Endothelial cell of umbilical vein (primary cell): ENCODE data around the gene TUBGCP4. TPM values are rescaled to one million over a fixed set of nuclear protein-coding genes. Genes with fewer than 3 reads are reported as not detected.

Experiments used
- BruUV-seq: library from RNA; stranded (reverse); fragments of 400-500 nt; replicated peaks from 2 replicates; lab custom pipeline; 2021; lab: Mats Ljungman, UMichigan
- CTCF ChIA-PET: fragments of 300-600, 350-600 bp; sonication (Branson Sonifier 250); formaldehyde crosslinking; loops from one replicate; lab custom pipeline; 2021; ENCODE audit warnings: antibody characterized with exemption, inconsistent platforms; lab: Charles Lee
- POLR2A ChIA-PET: fragments of 300-600, 350-600 bp; sonication (Branson Sonifier 250); formaldehyde crosslinking; loops from one replicate; lab custom pipeline; 2021; ENCODE audit warnings: antibody characterized with exemption, inconsistent platforms; lab: Charles Lee
- DNase-seq: peaks from one replicate; pipeline ENCODE4 v3.0.0-alpha.2; 2011; ENCODE audit warnings: low read depth, low spot score
- FAIRE-seq: peaks from 2 replicates; lab custom pipeline; 2011; peaks lifted over from hg19 to GRCh38; lab: Jason Lieb, UNC
- H2AFZ ChIP-seq: 2 replicates; pipeline ENCODE4 v1.6.0; 2012; ENCODE audit warnings: low read depth, low read length, control low read depth, inconsistent platforms
- H3K27ac ChIP-seq: 2 replicates; pipeline ENCODE4 v1.5.1; 2011; ENCODE audit warnings: low read depth, mild to moderate bottlenecking, control low read depth, low read length, moderate library complexity; ENCODE audit not compliant: insufficient read depth
- H3K27me3 ChIP-seq, 2 experiments: 2 replicates each; pipeline versions ENCODE4 v1.6.0 to v1.6.1; 2011; ENCODE audit warnings: low read length in 2 of 2, mixed read lengths in 1 of 2; ENCODE audit not compliant: control insufficient read depth in 2 of 2, insufficient read depth in 2 of 2
- H3K36me3 ChIP-seq, 2 experiments: 2 replicates in 1 of 2; 3 replicates in 1 of 2; pipeline ENCODE4 v1.5.1; 2011; ENCODE audit warnings: low read length in 2 of 2, mild to moderate bottlenecking in 1 of 2, moderate library complexity in 1 of 2; ENCODE audit not compliant: control insufficient read depth in 2 of 2, insufficient read depth in 2 of 2; ENCODE audit errors: extremely low read depth in 1 of 2
- H3K4me1 ChIP-seq: 3 replicates; pipeline ENCODE4 v1.5.1; 2011; ENCODE audit warnings: mild to moderate bottlenecking, low read length; ENCODE audit not compliant: control insufficient read depth, insufficient read depth; ENCODE audit errors: extremely low read depth
- H3K4me2 ChIP-seq: 2 replicates; pipeline ENCODE4 v1.6.1; 2011; ENCODE audit warnings: low read length, control low read depth, mixed read lengths; ENCODE audit not compliant: insufficient read depth
- H3K4me3 ChIP-seq, 3 experiments: fragments of 200-600 bp in 1 of 3; sonication (generic), shearing (Covaris generic) in 1 of 3; replicated peaks in 1 of 3; 2 replicates each; pipeline ENCODE4 v1.5.1; 2011 to 2016; ENCODE audit warnings: control low read depth in 3 of 3, low read length in 3 of 3, mild to moderate bottlenecking in 2 of 3, inconsistent platforms in 1 of 3, low read depth in 1 of 3, moderate library complexity in 1 of 3; ENCODE audit not compliant: insufficient read depth in 1 of 3
- H3K79me2 ChIP-seq: 2 replicates; pipeline ENCODE4 v1.6.0; 2012; ENCODE audit warnings: low read length, inconsistent platforms; ENCODE audit not compliant: control insufficient read depth, insufficient read depth
- H3K9ac ChIP-seq: replicated peaks from 2 replicates; pipeline ENCODE3; 2011; ENCODE audit warnings: low read length, control low read depth; ENCODE audit not compliant: insufficient read depth; ENCODE audit errors: extremely low read depth
- H3K9me1 ChIP-seq: replicated peaks from 3 replicates; pipeline ENCODE4 v1.6.0; 2011; ENCODE audit warnings: mild to moderate bottlenecking, low read length; ENCODE audit not compliant: control insufficient read depth, insufficient read depth; ENCODE audit errors: extremely low read depth
- H3K9me3 ChIP-seq: replicated peaks from 2 replicates; pipeline ENCODE4 v1.5.1; 2012; ENCODE audit warnings: low read length, inconsistent platforms; ENCODE audit not compliant: control insufficient read depth, insufficient read depth
- H4K20me1 ChIP-seq: replicated peaks from 2 replicates; pipeline ENCODE3; 2011; ENCODE audit warnings: mild to moderate bottlenecking, low read length; ENCODE audit not compliant: control insufficient read depth, insufficient read depth; ENCODE audit errors: extremely low read depth
- EZH2 ChIP-seq: IDR thresholded peaks from 2 replicates; pipeline ENCODE4 v1.6.1; 2012; ENCODE audit warnings: borderline replicate concordance, low read depth, mild to moderate bottlenecking, moderate library complexity, low read length, inconsistent platforms; ENCODE audit not compliant: severe bottlenecking
- FOS ChIP-seq: IDR thresholded peaks from 2 replicates; pipeline ENCODE4 v1.6.1; 2011; ENCODE audit warnings: mild to moderate bottlenecking, low read length, moderate library complexity, borderline replicate concordance; ENCODE audit not compliant: insufficient read depth
- JUN ChIP-seq: IDR thresholded peaks from 2 replicates; pipeline ENCODE4 v1.6.1; 2011; ENCODE audit warnings: borderline replicate concordance, low read depth; ENCODE audit not compliant: insufficient read length, insufficient read depth
- MYC ChIP-seq: IDR thresholded peaks from one replicate; pipeline ENCODE4 v1.6.1; 2011; ENCODE audit warnings: mild to moderate bottlenecking, low read depth, low read length
- POLR2A ChIP-seq: IDR thresholded peaks from 2 replicates; pipeline ENCODE4 v1.6.1; 2012; ENCODE audit warnings: low read depth, mild to moderate bottlenecking, control low read depth, low read length
- dilution Hi-C: fragments of 300-500 bp; cut with MboI; formaldehyde crosslinking; loops from one replicate; pipeline ENCODE4 v1.15.0; 2019; ENCODE audit warnings: low sequenced_read_pairs; ENCODE audit not compliant: extremely low pct_ligation_motif_present
- intact Hi-C: fragments of 100-400 bp; cut with micrococcal nuclease; formaldehyde crosslinking; loops from one replicate; pipeline ENCODE4 v1.10.0; 2022
- polyA plus RNA-seq, 4 experiments: library from polyadenylated mRNA; depleted of rRNA in 3 of 4; stranded (reverse) in 3 of 4; unstranded in 1 of 4; fragments of >200 nt; gene quantifications; 2 replicates each; pipeline versions ENCODE4 v1.2.1 to v1.2.3, GENCODE V29; 2011 to 2012; ENCODE audit warnings: missing spikeins in 1 of 4
- total RNA-seq: library from RNA; stranded (reverse); gene quantifications from 2 replicates; pipeline ENCODE4 v1.2.3, GENCODE V29; 2021
- TF ChIP-seq, protein P1 (sequence below), 2 donors: IDR thresholded peaks; 1 replicate in 1 of 2; 2 replicates in 1 of 2; pipeline ENCODE4 v1.5.1; 2011; ENCODE audit warnings: low read length in 2 of 2, mild to moderate bottlenecking in 2 of 2, moderate library complexity in 2 of 2, control low read depth in 1 of 2, inconsistent platforms in 1 of 2, low read depth in 1 of 2; ENCODE audit not compliant: insufficient read depth in 1 of 2; ENCODE audit errors: extremely low read depth in 1 of 2
- TF ChIP-seq, protein P2 (sequence below): IDR thresholded peaks from 2 replicates; pipeline ENCODE4 v1.6.1; 2011; ENCODE audit not compliant: insufficient read depth, insufficient read length

TUBGCP4 gene
- total and polyA plus RNA-seq, 2 donors (not counting 3 experiments of a cell fraction or from before 2014, with no cell fraction given) = 6.5 to 19.4 TPM

DNA sequence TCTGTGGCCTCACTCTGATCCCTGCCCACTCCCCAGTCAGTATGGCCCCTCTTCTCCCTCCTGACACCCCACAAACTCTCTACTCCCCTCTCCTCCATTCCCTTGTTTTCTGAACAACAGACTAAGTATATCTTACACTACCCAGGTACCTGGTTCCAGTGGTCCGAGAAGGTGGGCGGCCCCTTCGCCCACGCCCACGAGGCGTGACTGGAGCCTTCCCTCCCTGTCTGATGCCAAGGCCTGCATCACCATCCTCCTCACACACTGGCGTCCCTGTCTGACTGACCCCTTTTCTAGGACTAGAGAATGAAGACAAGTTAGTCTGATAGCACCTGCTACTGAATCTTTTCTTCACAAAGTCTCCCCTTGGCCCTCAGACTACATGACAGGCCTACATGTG, 50.0 kb downstream of the TUBGCP4 start:
- Histone ChIP-seq H3K4me2 (no peak overlapping the region), H4K20me1 (no peaks in the 10 kb centered on the region), H3K9ac (no peak overlapping the region), H2AFZ (no peak overlapping the region), H3K9me1 (no peaks in the 10 kb centered on the region), H3K4me1 (no peaks in the 10 kb centered on the region), H3K9me3 (no peaks in the 10 kb centered on the region), H3K27me3 (no peaks in the 10 kb centered on the region), H3K27ac (no peak overlapping the region), H3K79me2 (no peaks in the 10 kb centered on the region), H3K36me3 (peaks cover 7 to 25% of the 10 kb centered on the region in 2 experiments), H3K4me3 (no peak overlapping the region)
- intact Hi-C loops = no loop called here
- dilution Hi-C loops = no loop called here
- BruUV-seq = no TSS peak
- FAIRE-seq (no peak), DNase-seq (no peak)
- ChIA-PET POLR2A (no interaction called here), CTCF (interaction anchor here (1.4 kb wide), 1 partner anchor 13 kb away, joined by 3 read pairs; no protein-coding TSS in a partner anchor)
- TF ChIP-seq JUN (no peak), MYC (no peak), EZH2 (no peak), FOS (no peak), POLR2A (no peak)
- TF ChIP-seq, protein P1, sequence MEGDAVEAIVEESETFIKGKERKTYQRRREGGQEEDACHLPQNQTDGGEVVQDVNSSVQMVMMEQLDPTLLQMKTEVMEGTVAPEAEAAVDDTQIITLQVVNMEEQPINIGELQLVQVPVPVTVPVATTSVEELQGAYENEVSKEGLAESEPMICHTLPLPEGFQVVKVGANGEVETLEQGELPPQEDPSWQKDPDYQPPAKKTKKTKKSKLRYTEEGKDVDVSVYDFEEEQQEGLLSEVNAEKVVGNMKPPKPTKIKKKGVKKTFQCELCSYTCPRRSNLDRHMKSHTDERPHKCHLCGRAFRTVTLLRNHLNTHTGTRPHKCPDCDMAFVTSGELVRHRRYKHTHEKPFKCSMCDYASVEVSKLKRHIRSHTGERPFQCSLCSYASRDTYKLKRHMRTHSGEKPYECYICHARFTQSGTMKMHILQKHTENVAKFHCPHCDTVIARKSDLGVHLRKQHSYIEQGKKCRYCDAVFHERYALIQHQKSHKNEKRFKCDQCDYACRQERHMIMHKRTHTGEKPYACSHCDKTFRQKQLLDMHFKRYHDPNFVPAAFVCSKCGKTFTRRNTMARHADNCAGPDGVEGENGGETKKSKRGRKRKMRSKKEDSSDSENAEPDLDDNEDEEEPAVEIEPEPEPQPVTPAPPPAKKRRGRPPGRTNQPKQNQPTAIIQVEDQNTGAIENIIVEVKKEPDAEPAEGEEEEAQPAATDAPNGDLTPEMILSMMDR (IDR thresholded peaks at IDR 0.05; ENCODE audit: extremely low read depth in 1 of 2, insufficient read depth in 1 of 2, low read depth in 1 of 2, low read length in 2 of 2) = no peak
- TF ChIP-seq, protein P2, sequence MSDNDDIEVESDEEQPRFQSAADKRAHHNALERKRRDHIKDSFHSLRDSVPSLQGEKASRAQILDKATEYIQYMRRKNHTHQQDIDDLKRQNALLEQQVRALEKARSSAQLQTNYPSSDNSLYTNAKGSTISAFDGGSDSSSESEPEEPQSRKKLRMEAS = no peak
